Inflammatory macrophage (primary cell): ENCODE results near the gene SPESP1.
"Not testable (repeated sequence)": the region's sequence is repeated elsewhere in the genome, so short reads cannot be mapped to it uniquely, and the experiment has no call there.

Experiments
- DNase-seq, 2 donors: peaks; one replicate each; pipeline ENCODE4 v3.0.0-alpha.2; 2020 to 2022
- total RNA-seq, 18 experiments: gene quantifications; one replicate each; lab custom pipeline; 2026; ENCODE audit warnings: mixed read lengths in 6 of 18, inconsistent platforms in 2 of 18; lab: John Stamatoyannopoulos, UW

Gene SPESP1
- total RNA-seq, result 0.17 to 2.5 (median 0.60) reads per million in 18 experiments

DNA sequence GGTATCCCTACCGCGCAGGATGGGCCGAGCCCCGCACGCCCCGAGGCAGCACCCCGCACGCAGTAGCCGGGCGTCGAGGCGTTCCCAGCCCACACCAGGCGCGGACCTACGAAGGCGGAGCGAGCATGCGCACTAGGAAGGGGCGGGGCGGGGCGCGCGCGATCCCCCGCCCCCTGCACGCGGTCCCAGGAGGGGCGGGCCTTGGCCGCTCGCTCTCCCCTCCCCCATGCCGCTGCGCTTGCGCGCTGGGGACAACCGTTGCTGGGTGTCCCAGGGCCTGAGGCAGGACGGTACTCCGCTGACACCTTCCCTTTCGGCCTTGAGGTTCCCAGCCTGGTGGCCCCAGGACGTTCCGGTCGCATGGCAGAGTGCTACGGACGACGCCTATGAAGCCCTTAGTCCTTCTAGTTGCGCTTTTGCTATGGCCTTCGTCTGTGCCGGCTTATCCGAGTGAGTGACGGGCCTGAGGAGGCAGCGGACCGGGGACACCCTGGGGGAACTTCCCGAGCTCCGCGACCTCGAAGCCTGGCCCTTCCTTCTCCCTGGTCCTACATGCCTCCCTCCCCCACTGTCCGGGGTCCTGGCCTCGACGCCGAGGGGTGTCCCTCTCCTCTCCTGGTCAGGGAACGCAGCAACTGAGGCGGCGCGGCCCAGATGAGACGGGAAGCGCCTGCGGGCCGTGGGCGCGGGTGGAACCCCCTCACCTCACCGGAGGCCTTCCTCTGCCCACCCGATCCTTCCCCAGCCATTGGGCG lies at the start of gene SPESP1:
Gene SPESP1 (plus strand): TSS at position 258 of the 755 bp plus-strand sequence. CDS start 129 bp downstream, at position 387.
- peak; percentile 18 to 60 for DNase-seq

DNA sequence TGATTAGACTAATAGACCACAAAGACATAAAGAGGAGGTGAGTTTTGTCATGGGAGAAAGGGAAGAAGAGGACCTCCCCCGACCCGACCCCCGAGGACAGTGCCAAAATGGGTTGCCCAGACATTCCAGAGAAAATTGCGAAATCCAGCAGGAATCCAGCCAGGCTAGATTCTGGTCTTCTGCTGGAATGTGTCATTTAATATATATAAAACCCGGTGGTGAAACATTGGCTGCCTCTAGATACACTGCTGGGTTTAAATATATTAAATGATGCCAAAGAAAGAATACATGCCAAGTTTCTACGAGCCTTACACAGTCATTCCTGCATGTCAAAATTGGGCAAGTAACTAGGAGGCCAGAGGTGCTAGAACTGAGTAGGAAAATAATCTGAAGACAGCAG lies 45.3 kb upstream of the SPESP1 start:
- no peak for DNase-seq

DNA sequence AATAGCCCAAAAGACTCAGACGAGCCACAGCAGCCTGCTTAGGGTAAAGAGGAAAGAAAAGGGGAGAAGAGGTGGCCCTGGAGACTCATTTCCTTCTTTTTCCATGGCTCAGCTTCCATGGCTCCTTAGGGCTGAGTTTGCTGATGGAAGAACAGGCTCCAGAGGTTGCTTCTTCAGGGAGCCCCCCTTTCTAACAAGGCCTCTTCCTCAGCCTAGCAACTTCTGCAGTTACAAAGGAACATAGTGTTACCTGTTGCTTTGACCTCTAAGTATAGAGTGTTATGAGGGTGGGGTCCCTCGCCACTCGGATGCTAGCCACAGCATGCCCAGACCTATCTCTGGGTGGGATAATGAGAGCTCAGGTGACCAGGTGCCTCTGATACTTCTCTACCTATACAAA lies 43.2 kb upstream of the SPESP1 start:
- DNase-seq, result no peak

DNA sequence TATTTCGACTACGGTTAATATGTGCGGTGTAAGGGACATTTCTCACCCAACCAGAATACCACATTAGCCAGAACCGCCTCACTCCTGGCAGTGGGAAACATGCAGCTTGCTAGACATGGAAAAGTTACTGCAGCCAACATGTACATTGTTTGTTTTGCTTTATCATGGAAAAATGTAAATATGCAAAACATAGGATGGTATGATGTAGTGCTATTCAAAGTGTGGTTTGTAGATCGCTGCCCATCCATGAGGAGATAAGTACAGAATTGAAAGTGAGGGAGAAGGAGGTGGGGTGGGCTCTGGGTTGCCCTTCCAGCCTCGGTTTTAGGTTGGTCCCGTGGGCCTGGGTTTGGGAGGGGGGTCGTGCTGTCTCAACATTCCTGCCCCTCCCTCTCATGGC lies 42.5 kb upstream of the SPESP1 start:
- DNase-seq, result no peak

DNA sequence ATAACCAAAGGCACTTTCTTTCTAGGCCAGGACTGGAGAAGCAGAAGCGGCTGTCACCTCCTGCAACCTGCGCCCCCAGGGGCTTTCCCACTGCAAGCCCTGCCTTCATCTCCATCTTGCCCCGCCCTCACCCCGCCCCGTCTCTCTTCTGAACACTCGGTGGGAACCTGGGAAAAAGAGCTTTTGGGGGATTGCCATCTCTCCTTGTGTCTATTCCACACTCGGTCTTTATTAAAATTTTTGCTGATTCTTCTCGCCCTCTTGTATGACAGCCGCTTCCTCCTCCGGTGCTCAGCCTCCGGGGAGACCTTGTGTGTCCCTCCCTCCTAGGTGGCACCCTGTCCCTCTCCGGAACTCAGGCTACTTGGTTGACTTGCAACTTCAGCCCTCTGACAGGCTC lies 41.9 kb upstream of the SPESP1 start:
- DNase-seq, result no peak

DNA sequence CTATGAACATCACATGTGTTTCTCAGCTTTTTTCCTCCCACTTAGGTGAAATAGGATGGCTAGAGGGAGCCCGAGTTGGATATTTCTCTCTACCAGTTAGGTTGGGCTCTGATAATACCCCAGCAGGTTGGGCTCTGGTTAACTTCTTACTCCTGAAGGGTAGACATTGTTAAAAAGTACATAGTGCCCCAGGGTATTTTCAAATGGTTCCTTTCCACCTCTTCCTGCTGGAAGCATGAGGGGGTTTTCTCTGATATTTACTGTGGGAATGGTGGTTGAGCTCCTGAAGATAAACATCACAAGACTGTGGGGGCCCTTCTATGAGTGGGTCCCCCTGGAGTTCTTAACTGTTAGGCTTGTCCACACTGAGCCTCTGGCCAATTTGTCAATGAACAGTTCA lies 36.1 kb upstream of the SPESP1 start:
- no peak for DNase-seq

DNA sequence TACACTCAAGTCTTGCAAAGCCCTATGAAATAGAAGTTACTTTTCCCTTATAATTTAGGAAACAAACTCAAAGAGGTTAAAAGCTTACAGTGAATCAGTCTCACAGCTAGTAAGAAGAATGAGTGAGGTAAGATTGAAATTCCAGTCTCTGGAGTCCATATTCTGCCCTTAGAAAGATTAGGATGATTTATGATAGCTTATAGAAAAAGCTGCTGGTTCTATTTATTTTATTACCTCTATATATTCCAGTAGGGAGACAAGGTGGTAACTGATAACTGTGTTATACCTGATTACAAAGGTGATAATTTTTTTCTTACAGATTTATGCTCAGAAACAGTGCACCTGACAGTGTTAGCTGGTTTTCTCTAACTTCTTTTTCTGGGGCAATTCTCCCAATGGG lies 34.1 kb upstream of the SPESP1 start:
- DNase-seq, result no peak

DNA sequence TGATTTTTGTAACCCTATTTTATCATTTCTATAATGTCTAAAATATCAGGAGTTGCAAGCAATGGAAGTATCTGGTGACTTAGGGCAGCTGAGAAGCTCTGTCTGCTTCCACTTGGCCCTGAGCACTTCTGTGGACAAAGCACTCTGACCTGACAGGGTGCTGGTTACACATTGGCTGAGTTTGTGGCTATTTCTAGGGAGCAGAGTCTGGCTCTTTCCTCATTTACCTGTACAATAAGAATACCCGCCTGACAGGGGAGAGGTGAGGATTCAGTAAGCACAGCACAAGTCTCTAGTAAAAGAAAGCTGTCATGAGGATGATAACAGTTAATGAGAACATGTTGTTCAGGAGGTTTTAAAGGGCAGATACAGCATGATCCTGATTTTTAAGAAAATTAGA lies 33.3 kb upstream of the SPESP1 start:
- no peak for DNase-seq

DNA sequence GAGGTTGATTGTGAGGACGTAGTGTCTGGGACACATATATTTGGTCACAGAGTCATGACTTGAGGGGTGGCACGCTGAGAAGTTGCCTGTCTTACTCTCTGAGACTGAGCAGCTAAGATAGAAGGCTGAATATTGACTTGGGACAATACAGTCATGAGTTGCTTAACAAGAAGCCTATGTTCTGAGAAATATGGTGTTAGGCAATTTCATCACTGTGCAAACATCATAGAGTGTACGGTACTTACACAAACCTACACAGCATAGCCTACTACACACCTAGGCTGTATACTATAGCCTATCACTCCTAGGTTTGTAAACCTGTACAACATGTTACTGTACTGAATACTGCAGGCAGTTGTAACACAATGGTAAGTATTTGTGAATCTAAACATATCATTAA lies 30.3 kb upstream of the SPESP1 start:
- no peak for DNase-seq

DNA sequence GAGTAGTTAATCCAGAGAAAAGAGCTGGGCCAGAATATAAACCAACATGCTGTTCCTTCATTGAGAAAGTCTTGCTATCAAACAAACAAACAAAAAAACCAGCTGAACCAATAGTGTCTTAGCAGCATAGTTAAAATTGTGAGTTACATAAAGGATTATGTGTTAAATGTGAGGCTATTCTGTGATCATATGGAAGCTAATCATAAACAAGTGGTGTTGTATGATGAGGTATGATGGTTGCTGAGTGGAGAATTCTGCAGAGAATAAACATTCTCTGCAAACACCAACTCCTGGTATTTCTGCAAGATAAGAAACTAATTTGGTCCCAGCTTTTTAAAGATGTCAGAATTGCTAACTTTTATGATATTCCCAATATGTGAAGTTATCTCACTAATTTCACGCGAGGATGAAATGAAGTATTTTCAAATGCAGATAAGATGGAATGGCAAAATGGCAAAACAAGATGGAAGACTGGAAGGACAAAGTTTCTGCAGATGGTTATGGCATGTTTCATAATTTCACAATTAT lies 22.9 kb upstream of the SPESP1 start:
- no peak for DNase-seq

DNA sequence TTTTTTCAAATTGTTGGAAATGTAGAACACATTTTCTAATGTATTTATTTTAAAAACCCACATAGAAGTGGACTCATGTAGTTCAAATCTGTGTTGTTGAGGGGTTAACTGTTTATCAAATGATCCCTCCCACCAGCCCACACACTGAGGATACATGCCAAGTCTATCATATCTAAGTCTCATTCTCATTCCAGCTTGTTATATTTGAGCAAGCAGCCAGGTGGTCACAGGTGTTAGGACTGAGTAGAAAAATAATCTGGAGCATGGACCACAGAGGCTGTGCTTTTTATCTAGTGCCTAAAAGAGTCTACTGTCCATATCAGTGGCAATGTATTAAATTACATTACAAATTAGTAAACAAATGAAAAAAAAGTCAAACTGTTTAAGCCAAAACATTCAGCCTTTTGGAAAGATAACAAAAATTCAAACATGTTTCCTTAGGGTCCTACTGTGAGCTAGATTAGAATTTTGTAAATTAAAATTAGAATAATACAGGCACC lies 20.7 kb upstream of the SPESP1 start:
- DNase-seq, result no peak

DNA sequence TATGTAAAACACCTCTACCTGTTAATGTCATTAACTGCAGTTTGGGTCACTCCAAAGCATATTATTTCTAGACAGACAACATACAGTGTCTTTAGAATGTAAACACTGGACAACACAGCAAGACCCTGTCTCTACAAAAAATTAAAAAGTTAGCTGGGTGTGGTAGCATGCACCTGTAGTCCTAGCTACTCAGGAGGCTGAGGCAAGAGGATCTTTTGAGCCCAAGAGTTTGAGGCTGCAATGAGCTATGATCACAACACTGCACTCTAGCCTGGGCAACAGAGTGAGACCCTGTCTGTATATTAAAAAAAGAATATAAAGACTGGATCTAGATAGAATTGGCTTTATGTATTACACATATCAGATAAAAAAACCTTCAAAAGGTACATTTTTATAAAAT lies 20.0 kb upstream of the SPESP1 start:
- DNase-seq, result no peak

DNA sequence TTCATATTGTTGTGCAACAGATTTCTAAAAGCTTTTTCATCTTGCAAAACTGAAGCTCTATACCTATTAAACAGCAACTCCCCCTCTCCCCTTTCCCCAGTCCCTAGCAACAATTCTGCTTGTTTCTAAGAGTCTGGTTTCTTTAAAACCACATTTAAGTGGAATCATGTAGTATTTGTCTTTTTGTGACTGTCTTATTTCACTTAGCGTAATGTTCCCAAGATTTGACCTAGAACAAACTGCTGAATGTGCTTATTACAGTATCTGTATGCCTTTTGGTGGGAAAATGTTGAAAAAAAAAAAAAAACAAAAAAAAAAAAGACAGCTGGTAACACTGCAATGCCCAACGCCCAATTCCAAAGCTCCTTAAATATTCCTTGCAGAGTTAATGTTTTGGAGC lies 19.5 kb upstream of the SPESP1 start:
- no peak for DNase-seq

DNA sequence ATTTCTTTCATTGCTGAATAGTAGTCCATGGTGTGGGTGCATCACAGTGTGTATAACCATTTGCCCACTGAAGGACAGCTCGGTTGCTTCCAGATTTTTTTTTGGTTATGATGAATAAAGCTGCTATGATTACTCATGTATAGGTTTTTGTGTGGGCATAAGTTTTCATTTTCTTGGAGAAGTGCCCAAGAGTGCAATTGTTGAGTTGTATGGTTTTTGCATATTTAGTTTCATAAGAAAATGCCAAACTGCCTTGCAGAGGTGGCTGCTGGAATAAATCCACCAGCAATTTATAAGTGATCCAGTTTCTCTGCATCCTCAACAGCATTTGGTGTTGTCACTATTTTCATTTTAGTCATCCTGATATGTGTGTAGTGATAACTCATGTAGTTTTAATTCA lies 8.4 kb upstream of the SPESP1 start:
- no peak for DNase-seq

DNA sequence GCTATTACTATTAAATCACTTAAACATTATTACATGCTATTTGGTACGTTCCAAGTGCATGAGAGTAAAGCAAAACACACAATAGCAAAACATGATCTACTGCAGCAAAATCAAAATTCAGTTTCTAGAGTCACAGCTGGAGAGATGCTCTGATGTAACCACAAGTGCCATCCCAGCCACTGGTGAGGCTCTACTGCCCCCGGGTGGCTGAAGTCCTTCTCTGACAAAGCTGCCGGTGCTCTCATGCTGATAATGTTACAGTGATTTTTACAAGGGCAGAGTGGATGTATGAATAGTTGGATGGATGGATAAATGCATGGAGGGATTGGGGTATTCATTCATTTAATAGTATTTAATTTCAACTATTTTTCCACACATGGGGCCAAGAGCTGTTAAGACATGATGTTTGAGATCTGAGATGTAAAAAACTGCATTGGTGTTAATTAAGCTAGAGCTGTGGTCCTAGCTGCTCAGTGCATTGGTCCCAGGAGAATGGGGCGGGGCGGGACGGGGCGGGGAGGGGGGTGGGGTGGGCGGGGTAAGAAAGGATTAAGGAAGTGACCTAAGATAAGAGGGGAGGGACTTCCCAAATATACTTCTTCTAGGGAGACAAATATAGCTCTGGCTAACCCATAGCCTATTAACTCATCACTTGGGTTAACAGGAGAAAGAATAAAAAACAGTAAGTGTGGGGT lies 5.3 kb upstream of the SPESP1 start:
- peak; percentile 66 to 77 for DNase-seq

DNA sequence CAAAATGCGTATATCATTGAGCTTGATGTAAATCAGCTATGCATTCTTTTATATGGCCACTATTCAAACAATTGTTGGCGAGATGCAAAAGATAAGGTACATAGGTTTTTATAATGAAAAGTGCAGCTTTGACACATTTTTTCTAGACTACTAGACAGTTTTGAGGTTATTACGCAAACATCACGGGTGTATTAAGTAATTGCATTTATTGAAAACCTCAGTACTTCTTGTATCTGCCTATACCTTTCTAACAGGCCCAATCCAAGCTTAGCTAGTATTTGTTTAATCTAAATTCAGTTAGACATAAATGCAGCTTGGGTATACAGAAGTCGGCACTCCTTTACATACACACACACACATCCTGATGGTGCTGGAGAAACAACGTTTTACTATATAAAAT lies 2.7 kb downstream of the SPESP1 start:
- DNase-seq, result peak; percentile 3 to 19

DNA sequence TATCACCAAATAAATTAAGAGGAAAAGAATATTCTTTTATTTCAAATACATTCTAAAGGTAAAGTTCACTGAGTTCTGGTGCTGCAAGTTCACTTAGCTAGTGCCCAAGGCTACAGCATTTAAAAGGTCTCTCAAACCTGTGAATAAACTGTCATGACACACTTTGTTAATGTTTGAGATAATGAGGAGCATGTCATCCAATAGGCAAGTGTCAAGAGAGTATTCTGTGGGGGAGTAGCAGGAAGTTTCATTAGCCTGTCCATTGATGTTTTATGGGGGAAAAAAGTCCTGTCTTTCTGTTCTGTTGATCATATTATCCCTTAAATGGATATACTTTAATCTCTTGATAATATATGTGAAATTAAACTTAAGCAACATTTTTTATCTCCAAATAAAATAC lies 4.0 kb downstream of the SPESP1 start:
- no peak for DNase-seq

DNA sequence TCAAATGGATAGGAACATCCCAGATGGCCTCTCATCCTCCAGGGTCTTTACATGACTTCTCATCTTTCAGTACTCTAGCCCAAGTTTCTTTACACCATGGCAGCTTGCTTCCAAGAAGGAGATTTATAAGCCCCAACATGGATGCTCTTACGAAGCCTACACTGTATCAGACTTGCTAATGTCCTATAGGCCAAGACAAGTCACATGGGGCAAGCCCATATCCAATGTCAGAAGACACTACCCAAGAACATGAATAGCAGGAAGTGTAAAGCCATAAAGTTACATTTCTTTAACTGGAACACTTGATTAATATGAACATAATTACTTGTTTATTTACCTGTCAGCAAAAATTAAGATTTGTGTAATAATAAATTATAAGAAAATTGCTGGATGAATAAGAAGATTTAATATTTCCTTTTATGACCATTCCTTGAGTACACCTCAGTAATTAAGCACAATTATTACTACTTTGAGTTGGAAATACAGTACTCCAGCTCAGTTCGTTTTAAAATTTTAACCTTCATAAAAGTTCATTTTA lies 5.1 kb downstream of the SPESP1 start:
- DNase-seq, result no peak

DNA sequence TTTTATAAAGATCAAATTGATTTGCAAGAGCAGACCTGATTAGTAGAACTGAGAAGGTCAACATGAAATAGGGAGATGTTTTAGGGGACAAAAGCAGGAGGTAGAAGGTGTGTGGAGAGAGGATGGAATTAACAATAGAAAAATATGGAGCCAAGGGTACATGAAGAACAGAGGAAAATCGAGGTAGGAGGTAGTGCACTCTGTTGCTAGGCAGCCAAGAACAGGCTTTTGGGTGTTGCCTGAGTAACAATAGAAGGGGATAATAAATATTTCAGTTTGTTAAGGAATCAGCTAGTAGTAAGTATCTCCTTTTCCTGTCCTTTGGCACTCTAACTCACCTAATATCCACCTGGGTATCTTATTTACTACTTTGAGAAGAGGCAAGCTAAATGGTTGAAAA lies 9.2 kb downstream of the SPESP1 start:
- DNase-seq, result no peak

DNA sequence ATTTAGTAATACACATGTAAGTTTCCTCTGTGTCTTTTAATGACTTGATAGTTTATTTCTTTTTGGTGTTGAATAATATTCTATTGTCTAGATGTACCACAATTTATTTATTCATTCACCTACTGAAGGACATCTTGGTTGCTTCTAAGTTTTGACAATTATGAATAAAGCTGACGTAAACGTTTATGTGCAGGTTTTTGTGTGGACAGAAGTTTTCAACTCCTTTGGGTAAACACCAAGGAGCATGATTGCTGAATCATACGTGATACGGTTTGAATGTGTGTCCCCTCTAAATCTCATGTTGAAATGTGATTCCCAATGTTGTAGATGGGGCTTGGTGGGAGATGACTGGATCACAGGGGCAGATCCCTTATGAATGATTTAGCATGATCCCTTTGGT lies 21.5 kb downstream of the SPESP1 start:
- no peak for DNase-seq

DNA sequence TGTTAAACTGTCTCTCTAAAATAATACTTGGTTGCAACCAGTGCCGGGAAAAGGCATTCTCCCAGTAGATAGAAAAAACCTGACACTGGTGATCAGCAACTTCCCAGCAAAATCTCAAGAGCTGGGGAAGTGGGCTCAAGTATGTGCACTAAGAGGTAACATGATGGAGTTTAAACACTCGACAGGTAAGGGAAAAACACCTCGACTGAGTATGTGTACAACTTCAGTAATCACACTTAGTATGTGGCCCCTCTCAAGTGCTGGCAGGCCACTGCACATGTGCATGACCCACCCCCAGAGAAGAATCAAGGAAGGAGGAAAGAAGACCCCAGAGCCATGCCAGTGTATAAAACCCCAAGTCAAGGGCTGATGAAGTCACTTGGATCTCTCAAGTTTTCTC lies 27.4 kb downstream of the SPESP1 start:
- DNase-seq, result no peak

DNA sequence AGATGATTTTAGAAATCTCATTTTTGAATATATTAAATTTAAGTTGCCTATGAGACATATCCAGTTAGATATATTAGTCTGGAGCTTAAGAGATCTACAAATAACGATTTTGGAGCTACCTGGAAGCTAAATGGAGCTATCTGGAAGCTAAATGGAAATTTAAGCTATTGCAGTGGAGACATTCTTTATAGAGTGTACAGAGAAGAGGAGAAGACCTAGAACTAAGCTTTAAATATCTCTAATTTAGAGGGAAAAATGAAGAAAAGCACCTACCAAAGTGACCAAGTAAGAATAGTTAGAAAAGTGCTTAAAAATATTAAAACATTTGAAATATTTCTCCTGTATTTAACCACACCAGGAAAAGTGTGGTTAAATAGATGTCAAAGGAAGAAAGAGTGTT lies 28.3 kb downstream of the SPESP1 start:
- no peak for DNase-seq

DNA sequence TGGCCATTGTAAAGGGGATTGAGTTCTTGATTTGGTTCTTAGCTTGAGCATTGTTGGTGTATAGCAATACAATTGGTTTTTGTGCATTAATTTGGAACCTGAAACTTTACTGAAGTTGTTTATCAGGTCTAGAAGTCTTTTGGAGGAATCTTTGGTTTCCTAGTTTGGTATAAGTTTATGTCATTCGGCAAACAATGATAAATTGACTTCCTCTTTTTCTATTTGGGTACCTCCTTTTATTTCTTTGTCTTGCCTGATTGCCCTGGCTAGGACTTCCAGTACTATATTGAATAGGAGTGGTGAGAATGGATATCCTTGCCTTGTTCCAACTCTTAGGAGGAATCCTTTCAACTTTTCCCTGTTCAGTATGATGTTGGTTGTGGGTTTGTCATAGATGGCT lies 32.1 kb downstream of the SPESP1 start:
- DNase-seq, result no peak

DNA sequence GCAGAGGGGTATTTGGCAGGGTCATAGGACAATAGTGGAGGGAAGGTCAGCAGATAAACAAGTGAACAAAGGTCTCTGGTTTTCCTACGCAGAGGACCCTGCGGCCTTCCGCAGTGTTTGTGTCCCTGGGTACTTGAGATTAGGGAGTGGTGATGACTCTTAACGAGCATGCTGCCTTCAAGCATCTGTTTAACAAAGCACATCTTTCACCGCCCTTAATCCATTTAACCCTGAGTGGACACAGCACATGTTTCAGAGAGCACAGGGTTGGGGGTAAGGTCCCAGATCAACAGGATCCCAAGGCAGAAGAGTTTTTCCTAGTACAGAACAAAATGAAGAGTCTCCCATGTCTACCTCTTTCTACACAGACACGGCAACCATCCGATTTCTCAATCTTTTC lies 33.4 kb downstream of the SPESP1 start:
- not testable (repeated sequence) for DNase-seq
